ENCODE data around the gene ULBP3.

ULBP3 gene

DNA sequence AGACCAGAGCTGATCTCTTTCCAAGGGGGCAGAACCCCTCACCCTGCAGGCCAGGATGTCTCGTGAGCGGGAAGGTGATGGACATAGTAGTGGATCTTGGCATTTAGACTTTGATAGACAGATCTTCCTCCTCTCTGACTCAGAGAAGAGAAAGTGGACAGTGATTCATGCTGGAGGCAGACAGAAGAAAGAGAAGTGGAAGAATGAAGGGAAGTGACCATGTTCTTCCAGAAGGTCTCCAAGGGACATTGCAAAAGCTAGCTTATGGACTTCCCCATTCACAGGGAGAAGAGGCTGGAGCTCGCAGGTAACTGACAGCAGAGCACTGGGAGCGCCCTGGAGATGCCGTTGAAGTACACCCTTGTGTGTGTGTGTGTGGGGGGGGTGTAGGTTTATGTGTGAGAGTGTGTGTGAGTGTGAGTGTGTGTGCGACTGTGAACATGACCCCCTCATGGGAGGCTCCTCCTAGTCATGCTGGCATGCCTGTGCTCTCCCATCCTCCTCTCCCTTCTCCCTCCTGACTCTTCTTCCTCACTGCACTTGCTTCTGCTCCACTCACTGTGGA lies 35.6 kb downstream of the ULBP3 start:
- TF ChIP-seq CTCF (IDR thresholded peaks at IDR 0.05; ENCODE audit: insufficient read depth, missing control alignments): no peak
- no peak for FAIRE-seq
- DNase-seq (ENCODE audit: insufficient read length, low spot score): no peak

DNA sequence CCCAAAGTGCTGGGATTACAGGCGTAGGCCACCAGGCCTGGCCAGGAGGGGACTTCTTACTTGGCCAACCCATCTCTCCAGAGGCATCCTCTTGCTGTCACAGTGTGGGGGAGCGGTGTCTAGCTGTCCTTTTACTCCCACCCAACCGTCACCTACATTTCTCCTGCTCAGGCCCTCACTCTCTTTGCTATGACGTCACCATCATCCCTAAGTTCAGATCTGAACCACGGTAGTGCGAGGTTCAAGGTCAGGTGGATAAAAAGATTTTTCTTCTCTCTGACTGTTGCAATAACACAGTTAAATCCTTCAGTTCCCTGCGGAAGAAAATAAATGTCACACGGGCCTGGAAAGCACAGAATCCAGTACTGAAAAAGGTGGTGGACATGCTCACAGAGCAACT lies 36.3 kb downstream of the ULBP3 start:
- FAIRE-seq (no peak), DNase-seq (ENCODE audit: insufficient read length, low spot score) (no peak)
- no peak for TF ChIP-seq CTCF (IDR thresholded peaks at IDR 0.05; ENCODE audit: insufficient read depth, missing control alignments)

DNA sequence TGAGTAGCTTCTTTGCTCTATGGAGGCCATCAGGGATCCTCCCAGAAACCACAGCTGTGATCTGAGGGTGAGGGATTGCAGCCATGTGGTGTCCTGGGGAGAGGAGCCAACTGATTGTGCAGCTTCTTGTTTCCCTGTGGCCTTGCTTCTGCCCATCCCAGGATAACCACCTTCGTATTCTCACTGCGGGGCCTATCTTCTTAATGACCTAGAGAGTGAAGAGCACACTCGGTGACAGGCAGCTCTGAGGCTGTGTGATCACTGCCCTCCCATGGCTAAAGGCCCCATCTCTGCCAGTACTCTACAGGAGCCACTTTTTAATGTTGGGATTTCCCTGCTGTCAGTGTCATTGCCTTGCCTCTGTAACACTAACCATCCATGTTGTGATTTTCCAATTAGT lies 38.3 kb downstream of the ULBP3 start:
- FAIRE-seq: no peak
- TF ChIP-seq CTCF (IDR thresholded peaks at IDR 0.05; ENCODE audit: insufficient read depth, missing control alignments): no peak
- no peak for DNase-seq (ENCODE audit: insufficient read length, low spot score)

GRCh38 chr6:150029749-150030148 lies 39.2 kb downstream of the ULBP3 start:
- DNase-seq (ENCODE audit: insufficient read length, low spot score) (no peak), FAIRE-seq (no peak)
- TF ChIP-seq CTCF (IDR thresholded peaks at IDR 0.05; ENCODE audit: insufficient read depth, missing control alignments): no peak

GRCh38 chr6:150029276-150029675 lies 39.6 kb downstream of the ULBP3 start:
- no peak for DNase-seq (ENCODE audit: insufficient read length, low spot score)
- TF ChIP-seq CTCF (IDR thresholded peaks at IDR 0.05; ENCODE audit: insufficient read depth, missing control alignments): no peak
- FAIRE-seq: no peak

GRCh38 chr6:150028799-150029198 lies 40.1 kb downstream of the ULBP3 start:
- FAIRE-seq (no peak), DNase-seq (ENCODE audit: insufficient read length, low spot score) (no peak)
- no peak for TF ChIP-seq CTCF (IDR thresholded peaks at IDR 0.05; ENCODE audit: insufficient read depth, missing control alignments)

DNA sequence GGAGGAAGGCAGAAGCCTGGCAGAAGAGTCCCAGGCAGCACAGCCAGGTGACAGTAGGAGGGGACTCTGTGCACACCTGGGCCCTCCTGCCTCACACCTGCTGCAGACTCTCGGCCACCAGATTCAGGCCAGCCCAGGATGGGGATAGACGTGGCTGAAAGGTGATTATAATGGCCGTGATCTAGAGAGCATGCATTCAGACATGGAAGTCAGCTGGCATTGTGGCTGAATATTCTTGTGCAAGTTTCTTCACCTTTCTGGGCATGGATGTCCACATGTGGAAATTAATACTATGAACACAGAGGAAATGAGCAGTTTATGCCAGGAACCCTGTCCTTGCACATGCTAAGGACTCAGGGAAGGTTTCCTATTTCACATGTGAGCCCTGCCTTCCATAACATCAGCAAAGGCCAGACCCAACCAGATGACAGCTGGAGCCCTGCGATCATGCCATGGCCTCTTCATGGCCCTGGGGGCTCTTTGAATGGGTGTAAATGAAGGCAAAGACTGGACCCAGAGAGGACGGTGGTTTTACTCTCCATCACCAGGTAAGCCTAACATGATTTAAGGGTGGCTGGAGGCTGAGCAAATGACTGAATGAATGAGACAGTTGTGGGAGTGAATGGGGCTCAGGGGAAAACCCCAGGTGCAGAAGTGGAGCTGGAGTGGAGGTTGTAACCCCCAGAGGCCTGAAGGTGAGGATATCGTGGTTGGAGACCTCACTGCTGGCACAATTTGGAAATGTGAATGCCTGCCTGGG lies 40.9 kb downstream of the ULBP3 start:
- no peak for DNase-seq (ENCODE audit: insufficient read length, low spot score)
- no peak for FAIRE-seq
- no peak for TF ChIP-seq CTCF (IDR thresholded peaks at IDR 0.05; ENCODE audit: insufficient read depth, missing control alignments)

Measured in D721Med (cell line).